Jurkat, Clone E6-1 (cell line): Measurements from ENCODE around the gene GAS2L3.

Source experiments
- DNase-seq: peaks from one replicate; pipeline ENCODE4 v3.0.0-alpha.2; 2011; ENCODE audit warnings: low read depth, low spot score
- H3K4me3 ChIP-seq: 2 replicates; pipeline ENCODE4 v1.5.1; 2011; ENCODE audit warnings: mild to moderate bottlenecking, low read length, control low read depth, moderate library complexity

Gene GAS2L3

GRCh38 chr12:100651108-100651507 is 77.6 kb downstream of the GAS2L3 start:
- H3K4me3 ChIP-seq = no peak overlapping the region

GRCh38 chr12:100651694-100652093 is 78.2 kb downstream of the GAS2L3 start:
- no peak overlapping the region for H3K4me3 ChIP-seq
- no peak for DNase-seq

More at GRCh38 chr12:100651108-100651507, 77.6 kb downstream of the GAS2L3 start:
- DNase-seq = no peak

- H3K4me3 ChIP-seq = no peak overlapping the region
- no peak for DNase-seq
These were observed 79.0 kb downstream of the GAS2L3 start for GRCh38 chr12:100652488-100652887.

GRCh38 chr12:100656141-100656540 is 82.7 kb downstream of the GAS2L3 start:
- DNase-seq = no peak
- H3K4me3 ChIP-seq = no peak overlapping the region

GRCh38 chr12:100656856-100657255 is 83.4 kb downstream of the GAS2L3 start:
- no peak for DNase-seq
- H3K4me3 ChIP-seq = no peak overlapping the region

- DNase-seq = no peak
- H3K4me3 ChIP-seq = no peak overlapping the region
These were observed 87.9 kb downstream of the GAS2L3 start for GRCh38 chr12:100661300-100661951.

- DNase-seq = no peak
- no peak overlapping the region for H3K4me3 ChIP-seq
These were observed 93.1 kb downstream of the GAS2L3 start for GRCh38 chr12:100666588-100666987.

- H3K4me3 ChIP-seq = no peak overlapping the region
These were observed 95.6 kb downstream of the GAS2L3 start for GRCh38 chr12:100668945-100669536.

GRCh38 chr12:100669922-100670321 is 96.4 kb downstream of the GAS2L3 start:
- no peak overlapping the region for H3K4me3 ChIP-seq
- DNase-seq = no peak

More at GRCh38 chr12:100668945-100669536, 95.6 kb downstream of the GAS2L3 start:
- DNase-seq = peak; percentile 15

- no peak overlapping the region for H3K4me3 ChIP-seq
- DNase-seq = no peak
These were observed 98.1 kb downstream of the GAS2L3 start for GRCh38 chr12:100671396-100672074.

- no peak overlapping the region for H3K4me3 ChIP-seq
- DNase-seq = peak; percentile 21
These were observed 98.7 kb downstream of the GAS2L3 start for GRCh38 chr12:100672075-100672592.

GRCh38 chr12:100674036-100674888 is 100.8 kb downstream of the GAS2L3 start:
- no peak overlapping the region for H3K4me3 ChIP-seq
- DNase-seq = no peak
